NCI-H2029 treated with DMSO at 0.1 percent for 48 hours (cell line): ENCODE data around the gene ZBTB43.
A peak's percentile ranks its signal among the peaks of the same experiment; 100 is the strongest.

Experiments
- DNase-seq: peaks from one replicate; lab custom pipeline; 2025; lab: John Stamatoyannopoulos, UW

The ZBTB43 gene

DNA sequence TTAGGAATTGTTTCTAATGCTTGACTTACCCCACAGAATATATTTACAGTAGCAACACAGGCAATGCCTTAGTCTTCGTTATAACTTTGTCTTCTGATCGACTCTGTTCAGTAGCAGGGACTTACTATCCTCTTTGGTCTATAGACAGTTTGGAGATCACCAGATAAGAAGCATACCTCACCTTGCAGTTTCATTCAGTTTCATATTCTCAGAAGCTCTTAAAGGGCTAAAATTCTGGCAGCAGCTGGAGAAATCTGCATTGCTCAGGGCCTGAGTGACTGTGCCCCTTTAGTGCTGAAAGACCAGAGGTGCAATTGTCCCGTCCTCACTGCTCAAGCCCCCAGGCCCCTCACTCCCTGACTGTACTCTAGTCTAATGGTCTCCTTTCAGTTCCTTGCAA lies 26.0 kb downstream of the ZBTB43 start:
- no peak for DNase-seq

DNA sequence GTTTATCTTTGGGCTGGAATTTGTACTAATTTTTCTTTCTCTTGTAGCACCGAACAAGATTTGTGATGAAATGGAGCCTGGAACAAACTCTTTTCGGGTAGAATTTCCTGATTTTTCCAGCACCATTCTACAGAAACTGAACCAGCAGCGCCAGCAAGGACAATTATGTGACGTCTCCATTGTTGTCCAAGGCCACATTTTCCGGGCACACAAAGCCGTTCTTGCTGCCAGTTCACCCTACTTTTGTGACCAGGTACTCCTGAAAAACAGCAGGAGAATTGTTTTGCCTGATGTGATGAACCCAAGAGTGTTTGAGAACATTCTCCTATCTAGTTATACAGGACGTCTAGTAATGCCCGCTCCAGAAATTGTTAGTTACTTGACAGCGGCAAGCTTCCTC lies 27.6 kb downstream of the ZBTB43 start:
- DNase-seq: no peak

GRCh38 chr9:126833020-126833419 lies 28.2 kb downstream of the ZBTB43 start:
- DNase-seq: no peak

- no peak for DNase-seq
Observed at GRCh38 chr9:126833710-126834345, 29.0 kb downstream of the ZBTB43 start.

- DNase-seq: no peak
Observed at GRCh38 chr9:126834672-126835071, 29.8 kb downstream of the ZBTB43 start.

DNA sequence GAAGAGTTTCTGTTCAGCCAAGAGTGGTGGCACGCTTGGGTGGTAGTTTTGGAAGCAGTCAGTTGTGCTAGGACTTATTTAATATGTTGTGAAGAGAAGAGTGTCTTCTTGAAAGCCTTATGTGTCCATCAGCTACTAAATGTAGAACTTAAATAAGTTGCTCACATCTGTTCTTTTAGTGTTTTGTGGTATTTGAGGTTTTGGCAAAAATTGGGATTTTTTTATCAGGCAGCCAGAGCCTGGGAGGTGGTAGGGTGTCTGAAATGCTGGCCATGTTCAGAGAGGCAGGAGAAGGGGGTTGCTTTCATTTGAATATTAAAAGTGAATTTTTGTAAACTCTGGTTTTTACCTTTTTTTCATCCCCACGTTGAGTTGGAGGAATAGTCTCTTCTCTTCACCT lies 31.4 kb downstream of the ZBTB43 start:
- no peak for DNase-seq

- DNase-seq: no peak
Observed at GRCh38 chr9:126838055-126838811, 33.4 kb downstream of the ZBTB43 start.

GRCh38 chr9:126838895-126839294 lies 34.1 kb downstream of the ZBTB43 start:
- no peak for DNase-seq

GRCh38 chr9:126839301-126839700 lies 34.5 kb downstream of the ZBTB43 start:
- DNase-seq: no peak

GRCh38 chr9:126842220-126842842 lies 37.5 kb downstream of the ZBTB43 start:
- DNase-seq: no peak

GRCh38 chr9:126842977-126843799 lies 38.3 kb downstream of the ZBTB43 start:
- DNase-seq: no peak

- DNase-seq: no peak
Observed at GRCh38 chr9:126844085-126844484, 39.2 kb downstream of the ZBTB43 start.

DNA sequence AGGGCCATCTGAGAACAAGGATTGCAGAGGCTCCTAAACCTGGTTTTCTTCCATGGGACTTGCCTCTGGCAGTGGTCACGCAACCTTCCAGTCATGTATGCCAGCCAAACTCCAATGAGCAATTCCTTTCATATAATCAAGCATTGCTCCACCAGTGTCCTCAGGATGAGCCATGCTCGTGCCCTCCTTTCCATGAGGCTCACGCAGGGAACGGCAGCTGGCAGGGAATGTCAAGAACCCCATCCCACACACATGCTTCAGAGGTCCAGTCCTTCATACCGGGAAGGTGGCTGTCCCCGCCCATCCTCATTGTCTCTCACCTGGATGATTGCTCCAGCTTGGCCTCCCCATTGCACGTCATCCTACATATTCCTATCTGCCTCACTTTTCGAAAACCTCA lies 42.2 kb downstream of the ZBTB43 start:
- no peak for DNase-seq

DNA sequence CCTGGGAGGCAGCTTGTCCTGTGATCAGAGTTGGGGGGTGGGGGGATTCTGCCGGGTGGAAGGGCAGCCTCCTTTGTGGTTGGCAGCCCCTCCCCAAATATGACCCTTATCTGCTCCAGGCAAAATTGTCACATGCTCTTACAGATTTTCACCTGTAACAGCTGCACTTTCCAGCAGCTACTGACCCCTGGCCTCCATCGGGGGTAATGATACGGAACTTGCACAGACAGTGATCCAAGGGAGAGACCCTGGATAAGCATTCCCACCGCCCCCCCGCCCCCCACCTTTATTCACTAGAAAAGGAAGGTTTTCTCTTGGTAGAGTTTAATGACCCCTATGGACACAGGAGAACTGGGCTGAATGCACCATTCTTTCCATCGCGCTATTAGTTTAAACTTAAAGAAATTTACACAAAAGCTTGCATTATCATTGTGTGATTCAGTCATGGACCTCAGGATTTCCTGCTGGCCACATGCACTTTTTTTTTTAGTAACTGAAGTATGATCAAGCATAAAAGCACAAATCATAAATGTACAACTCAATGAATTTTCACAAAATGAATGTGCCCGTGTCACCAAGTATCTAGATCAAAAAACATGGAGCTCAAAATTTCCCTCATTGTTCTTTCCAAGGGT lies 44.9 kb downstream of the ZBTB43 start:
- no peak for DNase-seq

GRCh38 chr9:126851286-126851880 lies 46.5 kb downstream of the ZBTB43 start:
- no peak for DNase-seq

- no peak for DNase-seq
Observed at GRCh38 chr9:126852086-126852688, 47.3 kb downstream of the ZBTB43 start.

- no peak for DNase-seq
Observed at GRCh38 chr9:126853667-126854066, 48.8 kb downstream of the ZBTB43 start.

- DNase-seq: no peak
Observed at GRCh38 chr9:126854734-126855133, 49.9 kb downstream of the ZBTB43 start.

DNA sequence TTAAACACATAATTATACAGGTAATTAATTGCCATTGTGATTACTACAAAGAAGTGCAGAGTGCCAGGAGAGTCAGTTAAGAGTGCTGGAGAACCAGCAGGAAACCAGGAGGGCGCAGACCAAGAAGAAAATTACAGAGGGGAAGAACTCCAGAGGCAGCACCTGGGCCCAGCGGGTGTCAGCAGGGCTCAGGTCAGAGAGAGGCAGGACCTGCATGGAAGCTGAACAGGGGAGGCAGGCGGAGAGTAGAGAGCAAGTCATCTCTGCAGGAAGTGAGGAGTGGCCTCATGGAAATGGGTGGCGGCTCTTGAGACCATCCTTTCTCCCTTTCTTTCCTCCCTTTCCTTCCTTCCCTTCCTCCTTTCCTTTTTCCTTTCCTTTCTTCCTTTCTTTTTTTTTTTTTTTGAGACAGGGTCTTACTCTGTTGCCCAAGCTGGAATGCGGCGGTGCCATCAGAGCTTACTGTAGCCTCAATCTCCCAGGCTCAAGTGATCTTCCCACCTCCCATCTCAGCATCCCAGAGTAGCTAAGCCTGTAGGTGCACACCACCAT lies 51.6 kb downstream of the ZBTB43 start:
- no peak for DNase-seq

GRCh38 chr9:126857261-126857960 lies 52.6 kb downstream of the ZBTB43 start:
- DNase-seq: peak; percentile 62
